RKO (cell line): ENCODE data around the gene MTERF4.
"Not testable (repeated sequence)": the region's sequence is repeated elsewhere in the genome, so short reads cannot be mapped to it uniquely, and the experiment has no call there.

Experiments used
- DNase-seq: peaks from one replicate; pipeline ENCODE4 v3.0.0-alpha.2; 2016; ENCODE audit warnings: low spot score

MTERF4 gene

DNA sequence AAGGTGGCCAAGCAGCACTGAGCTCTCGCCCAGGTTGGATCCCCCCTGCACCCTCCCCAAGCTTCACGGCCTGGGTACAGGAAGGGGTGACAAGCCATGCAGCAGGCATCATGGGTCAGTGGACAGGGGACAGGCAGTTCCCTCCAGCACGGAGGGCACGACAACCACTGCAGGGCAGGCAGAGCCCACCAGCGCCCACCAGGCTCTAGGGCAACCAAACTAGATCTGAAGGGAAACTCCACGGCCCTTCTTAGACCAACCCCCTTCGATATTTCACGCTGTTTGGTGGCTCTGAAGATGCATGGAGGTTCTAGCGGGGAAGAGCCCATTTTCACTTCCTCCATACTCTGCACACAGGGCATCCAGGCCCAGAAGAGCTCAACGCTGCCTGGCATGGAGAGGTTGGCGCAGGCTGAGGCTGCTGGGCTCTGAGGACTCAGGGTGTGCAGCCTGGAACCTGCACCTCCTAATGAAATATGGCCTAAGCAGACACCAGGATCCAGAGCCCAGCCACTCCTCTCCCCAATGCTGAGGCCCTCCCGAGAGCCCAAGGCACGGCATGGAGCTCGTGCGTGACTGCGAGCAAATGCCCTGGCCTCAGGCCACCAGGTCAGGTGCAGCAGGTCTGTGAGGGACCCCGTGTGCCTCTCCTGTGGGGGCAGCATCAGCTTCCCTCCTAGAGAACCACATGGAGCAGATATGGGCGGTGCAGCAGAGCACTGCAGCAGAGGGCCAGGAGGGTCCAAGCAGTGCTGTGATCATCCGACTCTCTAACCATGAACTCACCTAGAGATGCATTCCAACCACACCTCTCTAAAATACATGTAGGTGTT is 8.7 kb upstream of the MTERF4 start:
- DNase-seq: no peak

DNA sequence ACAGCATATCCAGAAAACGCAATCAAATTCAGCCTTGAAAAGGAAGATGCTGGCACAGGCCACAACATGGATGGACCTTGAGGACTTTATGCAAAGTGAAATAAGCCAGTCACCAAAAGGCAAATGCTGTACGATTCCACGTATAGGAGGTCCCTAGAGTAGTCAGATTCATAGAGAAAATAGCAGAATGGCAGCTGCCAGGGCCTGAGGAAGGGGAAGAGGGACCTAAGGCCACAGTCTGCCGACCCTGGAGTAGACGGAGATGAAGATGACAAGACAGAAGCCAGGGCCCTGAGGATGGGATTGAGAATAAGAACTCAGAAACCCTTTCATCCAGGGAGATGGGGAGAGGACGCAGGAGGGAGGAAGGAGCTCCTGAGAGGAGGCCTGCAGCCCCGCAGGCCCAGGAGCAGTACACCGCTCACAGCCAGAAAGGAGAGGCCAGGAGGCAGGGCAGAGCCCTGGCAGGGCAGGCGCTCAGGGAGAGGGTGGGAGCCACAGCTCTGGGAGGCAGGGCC is 8.1 kb upstream of the MTERF4 start:
- no peak for DNase-seq

DNA sequence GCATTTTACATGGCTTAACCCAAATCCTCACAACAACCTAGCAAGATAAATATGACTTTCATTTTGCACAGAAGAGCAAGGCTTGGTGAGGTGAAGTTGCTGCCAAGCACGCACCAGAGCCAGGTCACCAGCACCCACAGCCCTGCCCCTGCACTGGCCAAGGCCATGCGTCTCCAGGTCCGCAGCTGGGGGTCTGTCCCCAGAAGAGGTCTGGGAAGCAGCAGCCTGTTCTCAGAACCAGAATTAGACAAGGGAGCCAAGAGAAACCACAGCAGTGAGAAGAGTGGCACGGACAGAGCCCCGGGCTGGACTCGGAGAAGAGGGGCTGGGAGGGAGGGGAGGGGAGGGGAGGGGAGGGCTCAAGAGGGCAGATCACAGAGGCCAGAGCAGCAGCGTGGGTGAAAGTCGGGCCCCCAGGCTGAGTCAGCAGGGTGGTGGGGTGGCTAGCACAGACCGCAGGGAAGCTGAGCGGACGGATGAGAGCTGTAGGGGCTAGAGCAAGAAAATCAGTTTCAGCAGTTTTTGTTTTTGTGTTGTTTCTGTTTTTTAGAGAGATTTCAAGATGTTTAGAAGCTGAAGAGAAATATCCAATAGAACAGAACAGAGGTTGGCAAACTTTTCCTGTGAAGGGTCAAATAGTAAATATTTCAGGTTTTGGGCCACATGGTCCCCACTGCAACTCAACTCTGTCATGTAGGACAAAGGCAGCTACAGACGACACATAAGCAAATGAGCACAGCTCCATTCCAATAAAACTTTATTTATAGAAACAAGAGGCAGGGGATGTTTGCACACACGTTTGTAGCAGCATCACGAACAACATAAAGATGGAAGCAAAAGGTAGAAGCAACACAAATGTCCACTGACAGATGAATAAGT is 7.4 kb upstream of the MTERF4 start:
- no peak for DNase-seq

DNA sequence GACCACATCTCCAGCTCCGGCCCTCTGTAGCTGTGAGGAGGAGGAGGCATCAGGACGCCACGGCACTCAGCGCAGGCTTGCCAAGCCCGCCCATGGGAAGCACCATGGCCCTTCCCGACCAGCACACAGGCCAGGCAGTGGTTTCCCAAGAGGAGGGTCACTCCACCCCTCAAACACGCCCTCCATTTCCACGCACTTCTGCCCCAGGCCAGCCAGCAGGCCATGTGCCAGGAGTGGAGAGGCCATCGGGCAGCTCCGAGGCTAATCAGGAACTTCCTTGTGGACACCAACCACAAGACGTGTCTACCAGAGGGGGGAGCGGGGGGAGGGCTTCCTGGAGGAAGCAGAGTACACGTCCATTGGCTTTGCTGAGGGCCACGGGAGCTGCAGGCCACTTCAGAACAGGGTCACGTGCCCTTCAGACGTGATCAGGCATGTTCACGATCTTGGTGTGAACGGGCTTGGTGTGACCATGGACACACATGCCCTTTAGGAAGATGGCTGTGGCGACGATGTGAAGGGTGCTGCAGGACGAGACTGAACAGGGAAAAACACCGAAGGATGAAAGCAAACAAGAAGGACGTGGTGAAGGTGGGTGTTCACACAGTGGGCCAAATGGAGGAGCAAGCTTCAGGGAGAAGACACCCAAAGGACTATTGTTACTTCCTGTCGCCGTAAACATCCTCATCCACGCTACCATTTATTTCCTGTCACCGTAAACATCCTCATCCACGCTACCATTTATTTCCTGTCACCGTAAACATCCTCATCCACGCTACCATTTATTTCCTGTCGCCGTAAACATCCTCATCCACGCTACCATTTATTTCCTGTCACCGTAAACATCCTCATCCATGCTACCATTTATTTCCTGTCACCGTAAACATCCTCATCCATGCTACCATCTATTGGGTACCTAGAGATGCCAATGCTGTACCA is 6.5 kb upstream of the MTERF4 start:
- no peak for DNase-seq

DNA sequence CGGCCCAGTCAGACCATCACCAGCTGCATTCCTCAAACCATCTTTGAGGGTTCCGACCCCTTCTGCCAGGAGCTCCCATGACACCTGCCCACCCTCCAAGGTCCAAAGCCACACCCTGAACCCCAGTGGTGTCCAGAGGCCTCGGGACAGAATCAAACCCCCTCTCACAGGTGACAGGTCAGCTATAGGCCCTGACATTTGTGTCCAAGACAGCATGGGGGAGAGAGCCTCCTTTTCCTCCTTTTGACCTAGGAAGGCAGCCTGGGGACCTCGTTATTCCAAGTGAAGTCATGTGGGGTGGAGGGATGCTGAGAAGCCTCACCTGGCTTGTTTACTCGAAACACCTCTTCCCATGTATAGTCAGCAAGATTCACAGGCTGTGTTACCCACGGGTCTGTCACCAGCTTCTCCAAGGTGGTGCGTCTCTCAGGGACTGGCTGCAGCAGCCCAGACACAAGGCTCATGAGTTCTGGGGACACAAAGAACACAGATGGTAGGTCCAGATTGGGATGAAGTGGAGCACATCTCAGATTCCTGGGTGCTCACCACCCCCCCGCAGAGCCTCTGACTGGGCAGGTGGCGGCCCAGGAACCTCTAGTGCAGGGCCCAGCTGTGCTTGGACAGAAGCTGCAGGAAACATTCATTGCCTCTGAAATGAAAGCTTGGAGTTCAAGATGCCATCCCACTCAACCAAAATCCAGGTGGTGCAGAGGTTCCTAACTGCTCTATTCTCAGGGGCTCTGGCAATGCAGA is 5.1 kb upstream of the MTERF4 start:
- DNase-seq: no peak

DNA sequence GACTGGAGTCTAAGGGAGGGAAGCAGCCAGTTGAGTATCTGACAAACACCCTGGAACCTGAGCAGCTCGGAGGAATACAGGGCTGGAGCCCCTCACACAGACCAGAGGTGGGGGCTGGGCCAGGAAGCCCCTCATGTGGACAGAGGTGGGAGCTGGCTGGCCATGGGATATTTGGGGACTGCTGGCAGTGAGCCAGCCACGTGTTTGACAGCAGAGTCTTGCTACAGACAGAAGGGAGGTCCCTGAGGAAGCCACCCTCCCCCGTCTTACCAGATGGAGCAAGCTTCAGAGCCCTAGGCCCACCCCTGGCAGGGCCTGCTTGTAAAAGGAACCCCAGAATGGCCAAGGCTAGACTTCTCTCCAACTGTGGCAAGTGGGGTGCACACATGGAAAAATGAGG is 3.6 kb upstream of the MTERF4 start:
- DNase-seq: no peak

DNA sequence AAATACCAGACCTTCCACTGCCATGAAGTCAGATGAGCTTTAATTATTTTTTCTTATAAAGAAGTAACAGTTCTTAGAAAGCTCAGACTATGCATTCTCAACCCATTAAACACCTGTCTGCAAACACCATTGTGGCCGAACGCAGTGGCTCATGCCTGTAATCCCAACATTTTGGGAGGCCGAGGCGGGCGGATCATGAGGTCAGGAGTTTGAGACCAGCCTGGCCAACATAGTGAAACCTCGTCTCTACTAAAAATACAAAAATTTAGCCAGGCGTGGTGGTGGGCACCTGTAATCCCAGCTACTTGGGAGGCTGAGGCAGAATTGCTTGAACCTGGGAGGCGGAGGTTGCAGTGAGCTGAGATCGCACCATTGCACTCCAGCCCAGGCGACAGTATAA is 2.5 kb upstream of the MTERF4 start:
- DNase-seq: not testable (repeated sequence)

DNA sequence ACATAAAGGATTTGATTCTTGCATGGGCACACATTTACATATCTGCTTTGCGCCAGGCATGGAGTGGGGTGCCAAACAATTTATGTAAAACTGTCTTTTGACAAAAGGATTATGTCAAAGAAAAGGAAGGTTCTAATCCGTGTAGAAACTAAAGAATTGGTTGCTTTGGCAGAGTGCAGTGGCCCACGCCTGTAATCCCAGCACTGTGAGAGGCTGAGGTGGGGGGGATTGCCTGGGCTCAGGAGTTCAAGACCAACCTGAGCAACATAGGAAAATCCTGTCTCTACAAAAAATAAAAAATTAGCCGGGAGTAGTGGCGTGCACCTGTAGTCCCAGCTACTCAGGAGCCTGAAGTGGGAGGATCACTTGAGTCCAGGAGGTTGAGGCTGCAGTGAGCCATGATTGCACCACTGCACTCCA is 1.1 kb upstream of the MTERF4 start:
- peak; percentile 18 for DNase-seq

DNA sequence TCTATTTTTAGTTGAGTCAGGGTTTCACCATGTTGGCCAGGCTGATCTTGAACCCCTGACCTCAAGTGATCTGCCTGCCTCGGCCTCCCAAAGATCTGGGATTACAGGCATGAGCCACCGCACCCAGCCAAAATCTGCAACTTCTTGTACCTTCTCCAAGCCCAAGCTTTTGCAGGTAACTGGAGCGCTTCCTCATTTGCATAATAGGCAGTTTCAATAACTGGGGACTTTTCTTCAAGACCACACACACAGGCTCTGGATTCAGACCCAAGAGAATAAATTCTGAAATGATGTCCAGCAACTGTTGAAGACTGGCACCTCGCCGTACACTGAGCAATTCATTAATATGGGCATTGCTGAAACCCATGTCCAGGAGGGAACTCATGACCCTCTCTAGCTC is 2.8 kb downstream of the MTERF4 start:
- no peak for DNase-seq

DNA sequence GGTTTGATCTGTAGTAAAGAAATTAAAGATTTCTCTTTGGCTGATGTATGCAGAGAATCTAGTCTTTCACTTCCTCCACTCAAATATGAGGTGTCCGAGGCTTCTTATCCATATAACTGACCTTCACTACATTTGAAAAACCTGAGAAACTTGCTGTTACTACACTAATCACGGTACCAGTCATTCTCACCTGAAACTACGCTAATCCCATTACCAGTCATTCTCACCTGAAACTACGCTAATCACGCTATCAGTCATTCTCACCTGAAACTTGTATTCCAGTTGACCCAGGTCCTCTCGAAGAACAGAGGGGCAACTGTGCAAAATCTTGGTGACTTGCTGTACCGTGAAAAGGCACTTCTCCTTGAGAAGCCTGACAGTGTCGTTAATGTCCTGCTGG is 5.1 kb downstream of the MTERF4 start:
- no peak for DNase-seq

DNA sequence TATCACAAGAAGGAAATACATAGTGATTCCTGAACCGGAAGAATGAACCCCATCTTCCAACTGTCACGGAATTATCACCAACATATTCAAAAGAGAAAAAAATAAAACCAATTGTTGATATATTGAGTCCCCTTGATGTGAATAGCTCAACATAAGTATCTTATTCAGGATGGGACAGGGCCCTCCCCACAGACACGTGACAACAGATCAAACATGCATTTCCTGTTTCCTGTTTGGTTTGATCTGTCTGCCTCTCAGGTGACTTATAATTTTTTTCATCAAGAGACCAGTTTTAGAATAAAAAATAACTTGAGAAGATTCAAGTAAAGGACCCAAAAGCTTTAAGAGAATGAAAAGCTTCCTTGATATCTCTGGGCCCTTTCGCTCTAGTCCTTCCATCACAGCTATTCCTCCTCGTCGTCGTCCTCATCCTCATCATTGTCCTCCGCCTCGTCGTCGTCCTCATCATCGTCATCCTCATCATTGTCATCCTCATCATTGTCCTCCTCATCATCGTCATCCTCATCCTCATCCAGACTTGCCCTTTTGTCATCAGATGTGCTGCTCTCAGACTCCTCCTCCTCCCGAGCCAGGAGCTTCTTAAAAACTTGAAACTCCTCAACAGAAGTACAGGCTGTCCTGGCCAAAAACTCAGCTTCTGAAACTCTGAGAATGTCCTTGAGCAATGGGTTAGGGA is 6.3 kb downstream of the MTERF4 start:
- no peak for DNase-seq

DNA sequence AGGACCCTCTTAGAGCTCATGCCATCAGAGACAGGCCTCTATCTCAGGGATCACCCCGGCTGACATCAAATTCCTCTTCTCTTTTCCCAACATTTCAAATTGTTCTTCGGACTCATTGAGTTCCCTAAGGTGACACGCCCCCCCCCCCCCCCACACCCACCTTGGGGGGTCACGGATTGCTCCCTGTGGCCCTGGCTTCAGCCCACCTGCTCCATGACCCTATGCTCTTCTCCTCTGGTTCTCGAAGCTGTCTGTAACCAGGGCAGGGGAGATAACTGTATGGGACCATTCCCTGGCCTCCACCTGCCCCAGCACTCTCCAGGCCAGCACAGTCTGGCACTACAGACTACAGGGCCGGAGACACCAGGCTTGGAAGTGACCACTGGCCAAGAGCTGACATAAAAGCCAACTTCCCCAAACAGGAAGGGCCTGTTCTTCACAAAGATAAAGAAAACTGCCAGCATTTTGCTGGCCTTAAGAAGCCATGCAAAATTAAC is 7.1 kb downstream of the MTERF4 start:
- DNase-seq: no peak

DNA sequence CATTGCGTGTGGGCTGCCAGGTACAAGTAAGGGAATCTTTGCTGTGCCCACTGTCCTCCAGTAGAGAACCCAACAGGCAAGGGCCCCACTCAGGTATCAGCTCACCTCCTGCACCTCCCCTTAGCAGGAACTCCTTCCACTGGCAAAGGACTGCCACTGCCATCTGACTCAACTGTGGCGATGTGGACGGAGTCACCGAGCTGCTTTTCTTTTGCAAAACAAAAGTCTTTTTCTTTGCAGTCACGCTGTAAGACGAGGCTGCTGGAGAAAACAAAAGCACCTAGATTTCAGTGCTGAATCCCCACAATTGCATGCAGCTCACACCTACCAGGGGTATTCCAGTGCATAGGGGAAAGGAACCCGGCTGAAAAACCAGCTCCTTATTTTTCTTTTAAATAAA is 7.9 kb downstream of the MTERF4 start:
- no peak for DNase-seq

DNA sequence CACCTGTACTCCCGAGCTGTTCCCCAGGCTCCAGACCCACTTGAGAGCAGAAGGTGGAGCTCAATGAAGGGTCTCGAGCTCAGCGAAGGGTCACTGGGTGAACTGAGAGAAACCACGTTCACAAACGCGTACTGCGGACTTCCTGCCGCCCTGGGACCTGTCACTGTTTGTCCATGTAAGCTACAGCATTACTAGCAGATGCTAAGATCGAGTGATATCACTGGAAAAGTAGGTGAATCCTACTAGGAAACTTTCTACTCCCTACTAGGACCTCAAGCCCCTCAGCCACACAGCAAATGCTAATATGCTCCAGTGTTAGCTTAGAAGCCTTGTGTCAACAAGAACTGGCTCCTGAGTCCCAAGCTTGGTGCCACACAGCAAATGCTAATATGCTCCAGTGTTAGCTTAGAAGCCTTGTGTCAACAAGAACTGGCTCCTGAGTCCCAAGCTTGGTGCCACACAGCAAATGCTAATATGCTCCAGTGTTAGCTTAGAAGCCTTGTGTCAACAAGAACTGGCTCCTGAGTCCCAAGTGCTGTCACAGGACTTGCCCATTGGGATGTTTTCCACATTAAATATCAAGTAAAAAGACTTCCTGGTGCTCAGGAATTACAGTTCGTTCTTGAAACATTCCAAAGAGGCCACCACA is 8.8 kb downstream of the MTERF4 start:
- DNase-seq: not testable (repeated sequence)

DNA sequence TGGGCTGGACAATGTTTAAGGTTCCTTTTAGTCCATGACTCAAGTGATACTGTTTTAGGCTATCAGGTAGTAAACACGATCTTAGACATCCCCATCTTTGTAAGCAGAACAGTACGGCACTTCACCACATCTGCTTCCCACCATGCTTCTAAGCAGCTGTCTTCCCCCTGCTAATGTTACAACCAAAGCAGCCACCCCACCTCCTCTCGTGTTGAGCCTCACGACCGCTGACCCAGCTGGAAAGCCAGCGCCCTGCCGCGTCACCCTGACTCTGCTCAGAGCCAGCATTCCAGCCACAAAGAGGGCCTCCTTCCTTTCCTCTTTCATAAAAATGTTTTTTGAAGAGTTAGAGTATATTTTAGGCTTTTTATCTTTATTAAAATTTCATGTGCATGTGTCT is 9.4 kb downstream of the MTERF4 start:
- no peak for DNase-seq

DNA sequence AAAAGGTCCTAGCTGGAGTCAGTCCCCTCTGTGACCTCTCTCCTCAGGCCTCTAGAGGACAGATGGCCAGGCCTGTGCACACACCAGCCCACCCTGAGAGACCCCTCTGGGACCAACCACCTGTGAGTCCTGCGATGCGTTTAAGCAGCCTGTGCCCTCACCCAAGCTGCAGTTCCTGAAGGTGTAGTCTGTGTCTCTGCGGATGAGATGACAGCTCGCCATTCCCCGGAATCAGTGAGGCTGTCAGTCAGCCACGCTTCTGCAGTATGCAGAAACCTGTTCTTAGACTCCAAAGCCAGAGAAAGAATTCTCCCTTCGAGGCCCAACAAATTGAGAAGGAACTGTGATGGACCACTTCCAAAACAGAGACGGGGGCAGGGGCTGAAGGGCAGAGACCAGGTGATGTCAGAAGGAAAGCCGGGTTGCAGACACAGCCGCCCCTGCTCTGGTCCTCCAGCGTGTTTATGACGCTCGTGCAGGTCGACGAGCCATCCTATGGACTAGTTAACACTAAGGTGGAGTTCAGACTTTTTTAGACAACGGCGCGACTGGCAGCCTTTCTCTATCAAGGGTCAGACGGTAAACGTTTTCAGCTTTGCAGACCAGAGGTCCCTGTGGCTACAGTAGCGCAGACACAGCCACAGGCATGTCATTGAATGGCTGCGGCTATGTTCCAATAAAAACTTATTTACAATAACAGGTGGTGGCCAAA is 10.2 kb downstream of the MTERF4 start:
- DNase-seq: no peak

DNA sequence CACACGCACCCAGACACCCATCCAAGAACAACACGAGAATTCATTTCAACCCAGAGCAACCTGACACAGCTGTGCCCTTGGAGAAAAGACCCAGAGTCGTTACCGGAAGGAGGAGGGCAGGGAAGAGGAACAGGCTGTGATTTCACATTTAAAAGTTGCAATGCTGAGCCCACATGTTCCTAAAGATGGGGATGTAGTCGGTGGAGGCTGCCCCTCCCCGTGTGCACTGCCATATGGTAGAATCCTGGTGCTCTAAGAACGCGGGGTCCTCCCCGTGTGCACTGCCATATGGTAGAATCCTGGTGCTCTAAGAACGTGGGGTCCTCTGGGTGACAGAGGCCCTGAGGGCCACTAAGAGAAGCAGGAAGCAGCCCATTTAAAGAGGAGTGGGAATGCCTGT is 10.9 kb downstream of the MTERF4 start:
- no peak for DNase-seq

DNA sequence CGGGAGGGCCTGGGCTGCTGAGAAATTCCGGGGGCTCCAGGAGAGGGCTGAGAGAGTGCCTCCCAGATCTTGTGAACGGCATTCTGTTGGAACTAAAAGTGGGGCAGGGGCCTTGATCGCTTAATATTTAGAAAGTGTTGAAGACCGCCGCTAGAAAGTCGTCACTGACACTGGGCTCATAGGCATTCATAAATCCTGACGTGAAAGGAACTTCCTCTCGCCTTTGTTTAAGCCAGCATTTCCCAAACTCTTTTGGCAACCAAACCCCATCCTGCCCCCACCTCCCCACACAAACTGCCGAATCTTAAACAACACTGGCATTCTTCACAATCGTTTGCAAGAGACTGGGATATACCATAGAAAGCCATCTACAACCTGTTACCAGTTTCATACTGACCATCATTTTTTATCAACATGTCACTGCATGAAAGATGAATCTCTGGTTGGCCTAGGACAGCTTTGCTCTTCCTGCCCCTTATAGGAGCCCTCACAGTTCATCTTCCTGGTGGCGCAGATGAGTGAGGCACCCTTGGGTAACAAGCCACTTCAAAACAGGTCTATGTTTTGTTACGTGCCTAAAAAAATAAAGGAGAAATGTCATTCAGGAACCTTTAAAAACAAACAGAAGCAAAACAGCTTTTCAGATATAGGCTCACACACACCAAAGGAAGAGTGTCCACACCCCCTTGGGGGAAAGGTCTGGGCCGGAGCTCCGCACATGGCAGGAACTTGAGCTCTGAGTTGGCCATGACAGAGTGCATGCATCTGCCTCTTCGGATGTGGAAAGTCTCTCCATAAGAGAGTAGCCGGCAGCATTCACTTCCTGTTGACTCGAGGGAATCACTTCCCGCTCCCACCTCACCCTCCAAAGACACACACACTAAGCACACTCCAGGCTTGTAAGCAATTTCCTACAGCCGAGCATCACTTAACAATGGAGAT is 13.0 kb downstream of the MTERF4 start:
- DNase-seq: no peak
